HepG2 (cell line): ENCODE data around the gene BPGM. TPM values are rescaled to one million over a fixed set of nuclear protein-coding genes. Genes with fewer than 3 reads are reported as not detected.

ENCODE experiments used
- ATAC-seq: fragments of 200-7000 bp; cut with Tn5 transposase; 3 replicates; pipeline ENCODE4 v1.9.1; 2020; ENCODE audit warnings: mild to moderate bottlenecking, moderate library complexity
- BruUV-seq: library from RNA; stranded (reverse); fragments of 400-500 nt; replicated peaks from 2 replicates; lab custom pipeline; 2021; lab: Mats Ljungman, UMichigan
- CTCF ChIA-PET: fragments of 300-600 bp; formaldehyde crosslinking; extraction: SDS; loops from one replicate; lab custom pipeline; 2021; ENCODE audit warnings: low total read pairs, inconsistent platforms, low intra/inter-chr PET ratio; lab: Yijun Ruan, JAX
- POLR2A ChIA-PET: fragments of 350-600 bp; sonication (Branson Sonifier 250); formaldehyde crosslinking; loops from one replicate; lab custom pipeline; 2020; ENCODE audit warnings: antibody characterized with exemption, inconsistent platforms; lab: Yijun Ruan, JAX
- DNase-seq: peaks from one replicate; pipeline ENCODE4 v3.0.0-alpha.2; 2015; ENCODE audit warnings: low spot score
- FAIRE-seq: peaks from 3 replicates; lab custom pipeline; 2011; peaks lifted over from hg19 to GRCh38; lab: Jason Lieb, UNC
- H2AFZ ChIP-seq: one replicate; pipeline ENCODE4 v1.6.1; 2011; ENCODE audit warnings: low read length, inconsistent platforms
- H3K27ac ChIP-seq: fragments of 300-600 bp; 3 replicates; pipeline ENCODE4 v1.8.0; 2011; ENCODE audit warnings: mixed run types, mild to moderate bottlenecking, mixed read lengths, low read length, inconsistent platforms; ENCODE audit not compliant: insufficient read depth; ENCODE audit errors: extremely low read length
- H3K27me3 ChIP-seq, 2 experiments: fragments of 200-600 bp in 1 of 2; 2 replicates in 1 of 2; 3 replicates in 1 of 2; pipeline versions ENCODE4 v1.6.0 to v1.8.0; 2011; ENCODE audit warnings: low read length in 2 of 2, mild to moderate bottlenecking in 2 of 2, moderate library complexity in 2 of 2, inconsistent platforms in 1 of 2; ENCODE audit not compliant: insufficient read depth in 2 of 2, control insufficient read depth in 1 of 2
- H3K36me3 ChIP-seq, 2 experiments: fragments of 200-600 bp in 1 of 2; replicated peaks in 1 of 2; 2 replicates in 1 of 2; 3 replicates in 1 of 2; pipeline versions ENCODE4 v1.5.1 to v1.8.0; 2011; ENCODE audit warnings: low read length in 2 of 2, inconsistent platforms in 1 of 2; ENCODE audit not compliant: insufficient read depth in 2 of 2, control insufficient read depth in 1 of 2
- H3K4me1 ChIP-seq: 2 replicates; pipeline ENCODE4 v1.5.1; 2012; ENCODE audit warnings: low read length, inconsistent platforms; ENCODE audit not compliant: insufficient read depth
- H3K4me2 ChIP-seq: 2 replicates; pipeline ENCODE4 v1.6.0; 2011; ENCODE audit warnings: low read depth, low read length, inconsistent platforms
- H3K4me3 ChIP-seq, 3 experiments: fragments of 200-600 bp in 1 of 3; sonication (generic), shearing (Covaris generic) in 1 of 3; replicated peaks in 1 of 3; 2 replicates each; pipeline ENCODE4 v1.5.1; 2011 to 2016; ENCODE audit warnings: low read length in 3 of 3, inconsistent platforms in 2 of 3, low read depth in 2 of 3, mild to moderate bottlenecking in 2 of 3, control low read depth in 1 of 3, mixed read lengths in 1 of 3; ENCODE audit not compliant: insufficient read depth in 1 of 3
- H3K79me2 ChIP-seq: one replicate; pipeline ENCODE4 v1.6.1; 2011; ENCODE audit warnings: low read length, inconsistent platforms; ENCODE audit not compliant: insufficient read depth
- H3K9ac ChIP-seq: 2 replicates; pipeline ENCODE4 v1.6.0; 2011; ENCODE audit warnings: mild to moderate bottlenecking, low read depth, low read length, inconsistent platforms; ENCODE audit not compliant: insufficient read depth
- H3K9me3 ChIP-seq: 2 replicates; pipeline ENCODE4 v1.5.1; 2012; ENCODE audit warnings: mild to moderate bottlenecking, low read length
- H4K20me1 ChIP-seq: 2 replicates; pipeline ENCODE4 v1.6.0; 2011; ENCODE audit warnings: inconsistent platforms, mild to moderate bottlenecking, low read length, moderate library complexity; ENCODE audit not compliant: insufficient read depth
- ATF3 ChIP-seq: sonication (generic); formaldehyde crosslinking; IDR thresholded peaks from 2 replicates; pipeline ENCODE4 v1.4.0; 2020; ENCODE audit warnings: missing genetic modification reagents
- NR0B2 ChIP-seq: sonication (generic); formaldehyde crosslinking; IDR thresholded peaks from 2 replicates; pipeline ENCODE4 v1.4.0; 2020; ENCODE audit warnings: mild to moderate bottlenecking, missing genetic modification reagents
- ZBTB8A ChIP-seq: sonication (generic); formaldehyde crosslinking; IDR thresholded peaks from 2 replicates; pipeline ENCODE4 v1.4.0; 2020; ENCODE audit warnings: mild to moderate bottlenecking, low read depth, missing genetic modification reagents, borderline replicate concordance
- ZKSCAN8 ChIP-seq: IDR thresholded peaks from 2 replicates; pipeline ENCODE4 v1.6.1; 2016; ENCODE audit warnings: borderline replicate concordance, missing genetic modification reagents, missing compliant biosample characterization
- ZNF501 ChIP-seq: sonication (generic); formaldehyde crosslinking; IDR thresholded peaks from 2 replicates; pipeline ENCODE4 v1.5.1; 2020; ENCODE audit warnings: mild to moderate bottlenecking, moderate library complexity, missing genetic modification reagents
- ZNF746 ChIP-seq: sonication (generic); formaldehyde crosslinking; IDR thresholded peaks from 2 replicates; pipeline ENCODE4 v1.8.0; 2022; ENCODE audit warnings: mild to moderate bottlenecking, missing genetic modification reagents
- WGBS: methylation state at CpG from one replicate; pipeline ENCODE4 v1.1.6; 2017; ENCODE audit warnings: low lambda C conversion rate; 5-methylcytosine and 5-hydroxymethylcytosine counted together
- in situ Hi-C: cut with HindIII; loops from 2 replicates; pipeline ENCODE4 v1.10.0; 2017; ENCODE audit warnings: low pct_unique_long_range_greater_than_20kb; ENCODE audit not compliant: extremely low pct_ligation_motif_present
- intact Hi-C: fragments of 100-400 bp; cut with micrococcal nuclease; formaldehyde crosslinking; loops from one replicate; pipeline ENCODE4 v1.10.0; 2022; ENCODE audit not compliant: unreplicated experiment
- polyA plus RNA-seq, 8 experiments: library from polyadenylated mRNA; depleted of rRNA in 3 of 8; stranded (reverse) in 7 of 8; unstranded in 1 of 8; fragments of >200 nt; fragmentation: Illumina TruSeq in 4 of 8; extraction: Trizol in 4 of 8; gene quantifications; 2 replicates each; pipeline versions ENCODE4 v1.2.1 to v1.2.3, GENCODE V29; 2011 to 2016; ENCODE audit warnings: low read depth in 4 of 8, missing spikeins in 1 of 8, mixed read lengths in 1 of 8; ENCODE audit not compliant: insufficient read depth in 1 of 8
- total RNA-seq, 5 experiments: library from RNA; depleted of rRNA; stranded (reverse); fragments of >200 nt; fragmentation: Illumina TruSeq; extraction: Trizol; gene quantifications; 2 replicates each; pipeline ENCODE4 v1.2.3, GENCODE V29; 2016; ENCODE audit warnings: low read depth in 1 of 5
- TF ChIP-seq, protein P1 (sequence below): sonication (generic); formaldehyde crosslinking; IDR thresholded peaks from 2 replicates; pipeline ENCODE4 v1.4.0; 2020; ENCODE audit warnings: missing genetic modification reagents

BPGM gene
- total and polyA plus RNA-seq, 2 of the 13 experiments (the other 11 are each of a cell fraction or from before 2014, with no cell fraction given) = 4.0 to 7.5 TPM

DNA sequence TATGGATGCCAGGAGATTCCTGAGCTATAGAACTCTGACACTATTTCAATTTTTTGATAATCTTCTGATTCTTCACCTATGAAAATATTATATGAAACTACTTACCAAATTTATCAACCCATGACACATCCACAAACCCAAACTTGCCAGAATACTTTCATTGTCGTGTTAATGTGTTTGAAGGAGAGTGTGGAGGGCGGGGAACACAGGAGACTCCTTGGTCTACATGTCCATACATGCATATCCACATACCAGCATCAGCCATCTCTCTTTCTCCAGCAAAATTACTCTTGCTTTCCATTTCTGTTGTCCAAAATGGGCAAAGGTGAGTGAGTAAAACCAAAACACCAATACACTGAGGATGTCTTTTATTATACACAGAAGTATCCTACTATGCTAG is 23.5 kb upstream of the BPGM start:
- in situ Hi-C loops = no loop called here
- no peaks in the 10 kb centered on the region for H3K79me2 ChIP-seq
- ATAC-seq = no peak
- no peak overlapping the region for H3K9ac ChIP-seq
- H3K27ac ChIP-seq = no peak overlapping the region
- H3K4me3 ChIP-seq = no peak overlapping the region
- TF ChIP-seq NR0B2 (CRISPR knock-in tag) = no peak
- no peak for TF ChIP-seq ZNF746 (CRISPR knock-in tag)
- TF ChIP-seq, protein P1, sequence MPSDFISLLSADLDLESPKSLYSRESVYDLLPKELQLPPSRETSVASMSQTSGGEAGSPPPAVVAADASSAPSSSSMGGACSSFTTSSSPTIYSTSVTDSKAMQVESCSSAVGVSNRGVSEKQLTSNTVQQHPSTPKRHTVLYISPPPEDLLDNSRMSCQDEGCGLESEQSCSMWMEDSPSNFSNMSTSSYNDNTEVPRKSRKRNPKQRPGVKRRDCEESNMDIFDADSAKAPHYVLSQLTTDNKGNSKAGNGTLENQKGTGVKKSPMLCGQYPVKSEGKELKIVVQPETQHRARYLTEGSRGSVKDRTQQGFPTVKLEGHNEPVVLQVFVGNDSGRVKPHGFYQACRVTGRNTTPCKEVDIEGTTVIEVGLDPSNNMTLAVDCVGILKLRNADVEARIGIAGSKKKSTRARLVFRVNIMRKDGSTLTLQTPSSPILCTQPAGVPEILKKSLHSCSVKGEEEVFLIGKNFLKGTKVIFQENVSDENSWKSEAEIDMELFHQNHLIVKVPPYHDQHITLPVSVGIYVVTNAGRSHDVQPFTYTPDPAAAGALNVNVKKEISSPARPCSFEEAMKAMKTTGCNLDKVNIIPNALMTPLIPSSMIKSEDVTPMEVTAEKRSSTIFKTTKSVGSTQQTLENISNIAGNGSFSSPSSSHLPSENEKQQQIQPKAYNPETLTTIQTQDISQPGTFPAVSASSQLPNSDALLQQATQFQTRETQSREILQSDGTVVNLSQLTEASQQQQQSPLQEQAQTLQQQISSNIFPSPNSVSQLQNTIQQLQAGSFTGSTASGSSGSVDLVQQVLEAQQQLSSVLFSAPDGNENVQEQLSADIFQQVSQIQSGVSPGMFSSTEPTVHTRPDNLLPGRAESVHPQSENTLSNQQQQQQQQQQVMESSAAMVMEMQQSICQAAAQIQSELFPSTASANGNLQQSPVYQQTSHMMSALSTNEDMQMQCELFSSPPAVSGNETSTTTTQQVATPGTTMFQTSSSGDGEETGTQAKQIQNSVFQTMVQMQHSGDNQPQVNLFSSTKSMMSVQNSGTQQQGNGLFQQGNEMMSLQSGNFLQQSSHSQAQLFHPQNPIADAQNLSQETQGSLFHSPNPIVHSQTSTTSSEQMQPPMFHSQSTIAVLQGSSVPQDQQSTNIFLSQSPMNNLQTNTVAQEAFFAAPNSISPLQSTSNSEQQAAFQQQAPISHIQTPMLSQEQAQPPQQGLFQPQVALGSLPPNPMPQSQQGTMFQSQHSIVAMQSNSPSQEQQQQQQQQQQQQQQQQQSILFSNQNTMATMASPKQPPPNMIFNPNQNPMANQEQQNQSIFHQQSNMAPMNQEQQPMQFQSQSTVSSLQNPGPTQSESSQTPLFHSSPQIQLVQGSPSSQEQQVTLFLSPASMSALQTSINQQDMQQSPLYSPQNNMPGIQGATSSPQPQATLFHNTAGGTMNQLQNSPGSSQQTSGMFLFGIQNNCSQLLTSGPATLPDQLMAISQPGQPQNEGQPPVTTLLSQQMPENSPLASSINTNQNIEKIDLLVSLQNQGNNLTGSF (CRISPR knock-in tag) = no peak
- TF ChIP-seq ZKSCAN8 (CRISPR knock-in tag) = no peak
- no peak for TF ChIP-seq ATF3 (CRISPR knock-in tag)
- no peak for TF ChIP-seq ZBTB8A
- no peak for TF ChIP-seq ZNF501
- no peak for DNase-seq
- POLR2A ChIA-PET = no interaction called here
- no peak overlapping the region for H3K4me2 ChIP-seq
- H3K27me3 ChIP-seq = peaks cover 0 to 3% of the 10 kb centered on the region in 2 experiments; a peak in 1 of 5 replicates
- CTCF ChIA-PET = no interaction called here
- no peak for FAIRE-seq
- no peaks in the 10 kb centered on the region for H4K20me1 ChIP-seq
- H3K36me3 ChIP-seq = no peaks in the 10 kb centered on the region
- BruUV-seq = no TSS peak
- intact Hi-C loops = no loop called here
- H3K9me3 ChIP-seq = no peaks in the 10 kb centered on the region
- H2AFZ ChIP-seq = no peak overlapping the region
- H3K4me1 ChIP-seq = no peaks in the 10 kb centered on the region
- 0% methylated on average over 2 of the region's 2 CpGs for WGBS
